ENCODE data around the gene SLC5A1. TPM values are rescaled to one million over a fixed set of nuclear protein-coding genes. Genes with fewer than 3 reads are reported as not detected.

SLC5A1 gene
- total and polyA plus RNA-seq, 2 of the 13 experiments (the other 11 are each of a cell fraction or from before 2014, with no cell fraction given) = not detected

DNA sequence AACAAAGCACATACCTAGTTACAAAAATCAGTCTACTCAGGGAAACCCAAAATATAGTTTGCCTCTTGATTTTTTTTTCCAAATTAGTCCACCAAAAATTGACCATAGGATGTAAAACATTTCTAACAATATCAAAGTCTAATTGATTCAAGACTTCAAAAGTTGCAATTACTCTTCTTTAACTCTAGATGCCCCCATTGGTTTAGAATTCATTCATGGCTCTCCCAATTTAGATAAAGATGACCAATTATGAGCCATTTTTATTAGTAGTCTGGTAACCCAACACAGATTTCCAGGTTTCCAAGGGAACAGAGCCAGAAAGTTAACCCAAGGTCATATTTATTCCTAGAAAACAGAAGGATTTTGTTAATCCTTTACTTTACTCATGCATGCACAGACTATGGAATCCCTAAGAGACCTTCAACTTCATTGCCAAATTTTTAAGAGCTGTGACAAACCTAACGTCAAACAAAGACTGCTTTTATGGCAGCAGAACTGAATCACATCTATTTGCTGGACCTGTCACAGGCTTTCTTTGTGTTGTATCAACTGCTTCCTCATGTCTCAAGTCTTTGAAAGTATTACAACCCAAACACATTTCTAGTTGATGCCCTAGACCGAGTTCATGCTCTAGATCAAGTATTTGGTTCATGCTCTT is 60.7 kb downstream of the SLC5A1 start (continued):
- TF ChIP-seq ZNF746 (CRISPR knock-in tag; IDR thresholded peaks at IDR 0.05) (no peak), KMT2A (CRISPR knock-in tag; IDR thresholded peaks at IDR 0.05) (no peak), HOXA7 (CRISPR knock-in tag; IDR thresholded peaks at IDR 0.05) (no peak), ZNF280D (CRISPR knock-in tag; IDR thresholded peaks at IDR 0.05) (no peak)

- in situ Hi-C loops (cut with HindIII; ENCODE audit: extremely low pct_ligation_motif_present, low pct_unique_long_range_greater_than_20kb) = loop anchor here (10.0 kb wide), 1 partner anchor 158 kb away; no protein-coding TSS in a partner anchor
- no peak for DNase-seq (ENCODE audit: low spot score)
- Histone ChIP-seq H3K36me3 (replicated peaks in 1 of 2; ENCODE audit: control insufficient read depth in 1 of 2, insufficient read depth in 2 of 2, low read length in 2 of 2) (no peaks in the 10 kb centered on the region), H3K4me1 (ENCODE audit: insufficient read depth, low read length) (no peaks in the 10 kb centered on the region), H3K9me3 (ENCODE audit: low read length) (no peaks in the 10 kb centered on the region), H3K9ac (ENCODE audit: insufficient read depth, low read depth, low read length) (no peak overlapping the region), H3K27me3 (ENCODE audit: control insufficient read depth in 1 of 2, insufficient read depth in 2 of 2, low read length in 2 of 2) (no peaks in the 10 kb centered on the region; a peak in 1 of 5 replicates), H3K79me2 (ENCODE audit: insufficient read depth, low read length) (no peaks in the 10 kb centered on the region), H3K4me3 (replicated peaks in 1 of 3; ENCODE audit: insufficient read depth in 1 of 3, low read depth in 2 of 3, low read length in 3 of 3) (no peak overlapping the region), H2AFZ (ENCODE audit: low read length) (no peak overlapping the region), H3K4me2 (ENCODE audit: low read depth, low read length) (no peak overlapping the region), H4K20me1 (ENCODE audit: insufficient read depth, low read length) (no peaks in the 10 kb centered on the region), H3K27ac (ENCODE audit: extremely low read length, insufficient read depth, low read length) (no peak overlapping the region)
- POLR2A ChIA-PET = no interaction called here
- WGBS (ENCODE audit: low lambda C conversion rate) = 0% methylated on average over 1 of the region's 1 CpG
- CTCF ChIA-PET (ENCODE audit: low intra/inter-chr PET ratio, low total read pairs) = no interaction called here
- no peak for FAIRE-seq
- no TSS peak for BruUV-seq (replicated peaks)
- ATAC-seq = no peak
- intact Hi-C loops (cut with micrococcal nuclease; ENCODE audit: unreplicated experiment) = loop anchor here (10.0 kb wide), 1 partner anchor 268 kb away; no protein-coding TSS in a partner anchor
- TF ChIP-seq ZMAT3 (CRISPR knock-in tag; conservative IDR thresholded peaks at IDR 0.05) = no peak
- no peak for TF ChIP-seq DMTF1 (CRISPR knock-in tag; IDR thresholded peaks at IDR 0.05)
- TF ChIP-seq ZNF724P (CRISPR knock-in tag; IDR thresholded peaks at IDR 0.05; ENCODE audit: borderline replicate concordance) = no peak
- no peak for TF ChIP-seq RARA (CRISPR knock-in tag; IDR thresholded peaks at IDR 0.05)
- TF ChIP-seq, protein P1, sequence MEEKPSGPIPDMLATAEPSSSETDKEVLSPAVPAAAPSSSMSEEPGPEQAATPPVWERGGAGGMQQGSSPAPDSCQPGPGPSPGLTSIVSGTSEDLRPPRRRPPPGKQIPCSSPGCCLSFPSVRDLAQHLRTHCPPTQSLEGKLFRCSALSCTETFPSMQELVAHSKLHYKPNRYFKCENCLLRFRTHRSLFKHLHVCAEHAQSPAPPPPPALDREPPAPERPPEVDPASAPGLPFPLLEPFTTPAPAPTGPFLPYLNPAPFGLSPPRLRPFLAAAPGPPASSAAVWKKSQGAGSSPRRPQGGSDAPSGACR (CRISPR knock-in tag; IDR thresholded peaks at IDR 0.05) = no peak
- TF ChIP-seq HNRNPUL1 (IDR thresholded peaks at IDR 0.05; ENCODE audit: low read depth, low read length) = no peak
- no peak for TF ChIP-seq JARID2 (CRISPR knock-in tag; IDR thresholded peaks at IDR 0.05; ENCODE audit: insufficient replicate concordance)
- no peak for TF ChIP-seq CBX5 (CRISPR knock-in tag; IDR thresholded peaks at IDR 0.05; ENCODE audit: borderline replicate concordance)
- no peak for TF ChIP-seq RFXAP (CRISPR knock-in tag; IDR thresholded peaks at IDR 0.05; ENCODE audit: borderline replicate concordance)
- no peak for TF ChIP-seq SATB2 (CRISPR knock-in tag; IDR thresholded peaks at IDR 0.05)
- TF ChIP-seq, protein P2, sequence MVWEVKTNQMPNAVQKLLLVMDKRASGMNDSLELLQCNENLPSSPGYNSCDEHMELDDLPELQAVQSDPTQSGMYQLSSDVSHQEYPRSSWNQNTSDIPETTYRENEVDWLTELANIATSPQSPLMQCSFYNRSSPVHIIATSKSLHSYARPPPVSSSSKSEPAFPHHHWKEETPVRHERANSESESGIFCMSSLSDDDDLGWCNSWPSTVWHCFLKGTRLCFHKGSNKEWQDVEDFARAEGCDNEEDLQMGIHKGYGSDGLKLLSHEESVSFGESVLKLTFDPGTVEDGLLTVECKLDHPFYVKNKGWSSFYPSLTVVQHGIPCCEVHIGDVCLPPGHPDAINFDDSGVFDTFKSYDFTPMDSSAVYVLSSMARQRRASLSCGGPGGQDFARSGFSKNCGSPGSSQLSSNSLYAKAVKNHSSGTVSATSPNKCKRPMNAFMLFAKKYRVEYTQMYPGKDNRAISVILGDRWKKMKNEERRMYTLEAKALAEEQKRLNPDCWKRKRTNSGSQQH (CRISPR knock-in tag; IDR thresholded peaks at IDR 0.05; ENCODE audit: low read depth) = no peak
Observed at GRCh38 chr22:32106930-32107329, 63.9 kb downstream of the SLC5A1 start.

Data from HepG2 (cell line).